IPS-18a (cell line): Measurements from ENCODE around the gene MACC1.

Experiments
- H3K27ac ChIP-seq: one replicate; pipeline ENCODE4 v1.5.1; 2013; ENCODE audit warnings: low read length
- H3K27me3 ChIP-seq: one replicate; pipeline ENCODE4 v1.6.1; 2013; ENCODE audit warnings: mild to moderate bottlenecking, low read length; ENCODE audit not compliant: control insufficient read depth, insufficient read depth
- H3K36me3 ChIP-seq: one replicate; pipeline ENCODE4 v1.6.1; 2013; ENCODE audit warnings: low read depth, low read length; ENCODE audit not compliant: control insufficient read depth
- H3K4me1 ChIP-seq: one replicate; pipeline ENCODE4 v1.6.1; 2013; ENCODE audit warnings: low read depth, low read length; ENCODE audit not compliant: control insufficient read depth
- H3K4me3 ChIP-seq: one replicate; pipeline ENCODE4 v1.5.1; 2013; ENCODE audit warnings: low read length
- H3K9ac ChIP-seq: one replicate; pipeline ENCODE4 v1.6.1; 2013; ENCODE audit warnings: mild to moderate bottlenecking, low read length, moderate library complexity
- H3K9me3 ChIP-seq: one replicate; pipeline ENCODE4 v1.6.1; 2013; ENCODE audit warnings: low read depth, low read length; ENCODE audit not compliant: control insufficient read depth

Gene MACC1

GRCh38 chr7:20228654-20229053 is 11.5 kb upstream of the MACC1 start:
- H3K9ac ChIP-seq: no peak overlapping the region
- no peak overlapping the region for H3K27ac ChIP-seq
- H3K9me3 ChIP-seq: no peaks in the 10 kb centered on the region
- no peak overlapping the region for H3K4me3 ChIP-seq
- H3K4me1 ChIP-seq: no peaks in the 10 kb centered on the region
- H3K36me3 ChIP-seq: no peaks in the 10 kb centered on the region
- no peaks in the 10 kb centered on the region for H3K27me3 ChIP-seq

- no peaks in the 10 kb centered on the region for H3K9me3 ChIP-seq
- no peaks in the 10 kb centered on the region for H3K27me3 ChIP-seq
- H3K36me3 ChIP-seq: no peaks in the 10 kb centered on the region
- no peak overlapping the region for H3K27ac ChIP-seq
- no peak overlapping the region for H3K9ac ChIP-seq
- H3K4me3 ChIP-seq: no peak overlapping the region
- H3K4me1 ChIP-seq: no peaks in the 10 kb centered on the region
These were observed 10.2 kb upstream of the MACC1 start for GRCh38 chr7:20227291-20227795.

- Histone ChIP-seq H3K27me3 (no peaks in the 10 kb centered on the region), H3K9me3 (no peaks in the 10 kb centered on the region), H3K36me3 (no peaks in the 10 kb centered on the region), H3K4me3 (no peak overlapping the region), H3K27ac (no peak overlapping the region), H3K4me1 (no peaks in the 10 kb centered on the region), H3K9ac (no peak overlapping the region)
These were observed 9.7 kb upstream of the MACC1 start for GRCh38 chr7:20226860-20227259.

- Histone ChIP-seq H3K36me3 (no peaks in the 10 kb centered on the region), H3K27me3 (no peaks in the 10 kb centered on the region), H3K4me3 (no peak overlapping the region), H3K27ac (no peak overlapping the region), H3K9ac (no peak overlapping the region), H3K9me3 (no peaks in the 10 kb centered on the region), H3K4me1 (peaks cover 1% of the 10 kb centered on the region)
These were observed 8.2 kb upstream of the MACC1 start for GRCh38 chr7:20225384-20225783.

GRCh38 chr7:20224025-20224424 is 6.8 kb upstream of the MACC1 start:
- no peaks in the 10 kb centered on the region for H3K9me3 ChIP-seq
- no peaks in the 10 kb centered on the region for H3K27me3 ChIP-seq
- H3K27ac ChIP-seq: no peak overlapping the region
- H3K36me3 ChIP-seq: no peaks in the 10 kb centered on the region
- no peak overlapping the region for H3K9ac ChIP-seq
- H3K4me3 ChIP-seq: no peak overlapping the region
- peaks cover 12% of the 10 kb centered on the region for H3K4me1 ChIP-seq

GRCh38 chr7:20223356-20223755 is 6.2 kb upstream of the MACC1 start:
- Histone ChIP-seq H3K36me3 (no peaks in the 10 kb centered on the region), H3K4me1 (peaks cover 19% of the 10 kb centered on the region), H3K27ac (no peak overlapping the region), H3K4me3 (no peak overlapping the region), H3K9me3 (no peaks in the 10 kb centered on the region), H3K27me3 (no peaks in the 10 kb centered on the region), H3K9ac (no peak overlapping the region)

- Histone ChIP-seq H3K4me3 (no peak overlapping the region), H3K4me1 (peaks cover 27% of the 10 kb centered on the region), H3K36me3 (no peaks in the 10 kb centered on the region), H3K9me3 (no peaks in the 10 kb centered on the region), H3K27ac (no peak overlapping the region), H3K27me3 (no peaks in the 10 kb centered on the region), H3K9ac (no peak overlapping the region)
These were observed 5.1 kb upstream of the MACC1 start for GRCh38 chr7:20222219-20222828.

- peaks cover 34% of the 10 kb centered on the region for H3K4me1 ChIP-seq
- no peaks in the 10 kb centered on the region for H3K9me3 ChIP-seq
- H3K36me3 ChIP-seq: no peaks in the 10 kb centered on the region
- H3K27ac ChIP-seq: no peak overlapping the region
- no peaks in the 10 kb centered on the region for H3K27me3 ChIP-seq
- H3K4me3 ChIP-seq: no peak overlapping the region
- no peak overlapping the region for H3K9ac ChIP-seq
These were observed 3.9 kb upstream of the MACC1 start for GRCh38 chr7:20220921-20221547.

- Histone ChIP-seq H3K27me3 (no peaks in the 10 kb centered on the region), H3K36me3 (no peaks in the 10 kb centered on the region), H3K4me1 (peaks cover 34% of the 10 kb centered on the region), H3K9me3 (no peaks in the 10 kb centered on the region), H3K9ac (no peak overlapping the region), H3K4me3 (no peak overlapping the region), H3K27ac (no peak overlapping the region)
These were observed 3.1 kb upstream of the MACC1 start for GRCh38 chr7:20220293-20220761.

GRCh38 chr7:20219446-20220292 is 2.5 kb upstream of the MACC1 start:
- no peak overlapping the region for H3K4me3 ChIP-seq
- H3K36me3 ChIP-seq: no peaks in the 10 kb centered on the region
- no peak overlapping the region for H3K27ac ChIP-seq
- no peaks in the 10 kb centered on the region for H3K9me3 ChIP-seq
- H3K4me1 ChIP-seq: peaks cover 34% of the 10 kb centered on the region
- no peaks in the 10 kb centered on the region for H3K27me3 ChIP-seq
- no peak overlapping the region for H3K9ac ChIP-seq

GRCh38 chr7:20219062-20219445 is 1.9 kb upstream of the MACC1 start:
- Histone ChIP-seq H3K9ac (no peak overlapping the region), H3K4me3 (no peak overlapping the region), H3K27me3 (no peaks in the 10 kb centered on the region), H3K36me3 (no peaks in the 10 kb centered on the region), H3K27ac (no peak overlapping the region), H3K9me3 (no peaks in the 10 kb centered on the region), H3K4me1 (peaks cover 34% of the 10 kb centered on the region)
